ENCODE results near the gene LHCGR. TPM values are rescaled to one million over a fixed set of nuclear protein-coding genes. Genes with fewer than 3 reads are reported as not detected.
"Not testable (repeated sequence)": the region's sequence is repeated elsewhere in the genome, so short reads cannot be mapped to it uniquely, and the experiment has no call there.

The LHCGR gene
- total RNA-seq, 1 experiment from 2014 or later, result not detected

GRCh38 chr2:48711343-48711742 is 44.2 kb downstream of the LHCGR start:
- DNase-seq (ENCODE audit: low read depth), result peak; percentile 23

- DNase-seq (ENCODE audit: low read depth), result no peak
These were observed 46.2 kb downstream of the LHCGR start for GRCh38 chr2:48709096-48710034.

DNA sequence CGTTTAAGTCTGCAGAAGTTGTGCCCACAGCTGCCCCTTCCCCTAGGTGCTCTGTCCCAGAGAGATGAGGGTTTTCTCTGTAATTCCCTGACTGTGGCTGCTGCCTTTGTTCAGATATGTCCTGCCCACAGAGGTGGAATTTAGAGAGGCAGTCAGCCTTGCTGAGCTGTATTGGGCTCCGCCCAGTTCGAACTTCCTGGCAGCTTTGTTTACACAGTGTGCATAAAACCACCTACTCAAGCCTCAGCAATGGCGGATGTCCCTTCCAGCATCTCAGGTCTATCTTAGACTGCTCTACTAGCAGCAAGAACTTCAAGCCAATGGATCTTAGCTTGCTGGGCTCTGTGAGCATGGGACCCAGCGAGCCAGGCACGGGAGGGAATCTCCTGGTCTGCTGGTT is 48.1 kb downstream of the LHCGR start:
- DNase-seq (ENCODE audit: low read depth), result peak; percentile 68

DNA sequence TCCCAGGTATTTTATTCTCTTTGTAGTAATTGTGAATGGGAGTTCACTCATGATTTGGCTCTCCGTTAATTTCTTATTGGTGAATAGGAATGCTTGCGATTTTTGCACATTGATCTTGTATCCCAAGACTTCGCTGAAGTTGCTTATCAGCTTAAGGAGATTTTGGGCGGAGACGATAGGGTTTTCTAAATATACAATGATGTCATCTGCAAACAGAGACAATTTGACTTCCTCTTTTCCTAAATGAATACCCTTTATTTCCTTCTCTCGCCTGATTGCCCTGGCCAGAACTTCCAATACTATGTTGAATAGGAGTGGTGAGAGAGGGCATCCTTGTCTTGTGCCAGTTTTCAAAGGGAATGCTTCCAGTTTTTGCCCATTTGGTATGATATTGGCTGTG is 51.9 kb downstream of the LHCGR start:
- DNase-seq (ENCODE audit: low read depth), result not testable (repeated sequence)

- DNase-seq (ENCODE audit: low read depth), result peak; percentile 79
These were observed 56.1 kb downstream of the LHCGR start for GRCh38 chr2:48699348-48699930.

GRCh38 chr2:48696881-48697280 is 58.6 kb downstream of the LHCGR start:
- no peak for DNase-seq (ENCODE audit: low read depth)

DNA sequence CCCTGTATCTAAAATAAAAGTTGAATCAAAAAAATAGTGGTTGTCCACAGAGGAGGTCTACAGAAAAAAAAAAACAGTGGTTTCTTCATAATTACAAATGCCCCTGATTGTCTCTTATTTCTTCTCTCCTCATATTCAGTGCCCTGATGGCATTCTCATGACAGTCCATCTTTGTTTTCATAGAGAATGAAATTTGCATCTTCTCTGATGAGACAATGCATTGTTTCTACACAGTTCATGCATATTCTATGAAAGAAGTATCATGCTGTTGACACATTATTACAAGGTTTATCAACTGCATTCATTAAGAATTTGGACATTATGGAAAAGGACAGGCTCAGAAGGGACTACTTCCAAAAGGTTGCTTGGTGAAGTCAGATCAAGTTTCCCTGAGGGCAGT is 59.5 kb downstream of the LHCGR start:
- no peak for DNase-seq (ENCODE audit: low read depth)

- DNase-seq (ENCODE audit: low read depth), result peak; percentile 68
These were observed 61.4 kb downstream of the LHCGR start for GRCh38 chr2:48694149-48694548.

DNA sequence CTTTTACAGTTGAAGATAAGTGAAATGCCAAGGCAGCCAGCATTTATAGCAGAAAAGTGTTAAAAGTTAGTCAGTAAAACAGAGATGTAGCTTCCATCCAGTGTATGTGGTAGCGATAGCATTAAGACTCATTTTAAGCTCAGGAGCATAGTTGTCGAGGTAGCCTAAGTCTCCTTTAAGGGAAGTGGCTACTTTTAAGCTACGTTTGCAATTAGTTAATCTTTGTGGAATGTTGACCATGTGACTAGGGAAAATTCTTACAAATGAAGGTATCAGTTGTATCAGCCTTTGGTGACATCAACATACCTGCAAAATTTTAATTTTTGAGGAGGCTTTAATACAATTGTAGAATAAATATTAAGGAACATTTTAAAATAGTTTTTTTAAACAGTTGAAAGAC is 61.9 kb downstream of the LHCGR start:
- DNase-seq (ENCODE audit: low read depth), result peak; percentile 66

- DNase-seq (ENCODE audit: low read depth), result peak; percentile 34
These were observed 62.5 kb downstream of the LHCGR start for GRCh38 chr2:48693066-48693465.

DNA sequence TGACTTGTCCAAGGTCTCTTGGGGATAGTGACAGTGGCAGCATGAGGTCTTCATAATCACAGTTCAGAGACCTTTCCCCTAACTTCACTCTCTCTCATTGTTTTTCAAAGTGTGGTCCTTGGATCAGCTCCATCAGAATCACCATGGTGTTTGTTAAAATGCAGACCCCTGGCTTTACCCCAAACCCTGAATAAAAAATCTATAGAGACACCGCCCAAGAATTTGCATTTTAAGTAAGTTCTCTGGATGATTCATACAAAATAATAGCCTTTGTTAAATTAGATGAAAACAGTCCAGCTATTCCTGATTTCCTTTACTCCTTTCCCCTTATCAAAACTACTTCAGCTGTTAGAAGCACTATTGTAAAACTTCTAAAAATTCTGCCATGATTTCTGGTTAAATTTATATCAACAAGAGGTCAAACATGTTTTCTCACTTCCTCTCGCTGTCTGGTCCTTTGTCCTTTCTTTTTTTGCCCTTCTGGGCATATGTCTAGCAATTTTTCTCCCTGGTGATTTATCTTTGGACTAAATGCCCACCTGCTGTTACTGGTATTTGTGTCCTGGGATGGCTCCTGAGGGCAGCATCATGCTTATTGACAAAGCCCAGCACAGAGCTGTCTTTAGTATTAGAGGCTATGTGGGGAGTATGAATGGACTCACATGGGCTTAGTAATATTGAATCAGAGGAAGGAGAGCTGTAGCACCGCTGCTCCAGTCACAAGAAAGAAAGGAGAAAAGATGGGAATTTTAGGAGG is 63.4 kb downstream of the LHCGR start:
- DNase-seq (ENCODE audit: low read depth), result no peak

DNA sequence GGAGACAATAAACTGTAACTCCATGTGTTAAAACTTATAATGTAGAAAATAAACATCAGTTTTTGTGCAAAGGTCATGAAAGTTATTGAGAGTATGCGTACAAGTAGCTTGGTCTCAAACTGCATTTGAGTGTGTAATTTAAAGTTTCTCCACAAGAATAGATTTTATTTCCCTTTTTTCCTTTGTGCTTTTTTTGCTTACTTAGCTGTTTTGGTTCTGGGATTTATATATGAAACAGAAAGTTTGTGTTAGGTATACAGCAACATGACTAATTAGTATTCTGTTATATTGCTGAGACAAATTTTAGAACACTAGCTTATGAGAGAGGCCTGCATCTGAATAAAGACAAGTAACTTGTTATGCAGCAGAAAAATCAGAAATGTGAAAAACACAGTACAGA is 70.4 kb downstream of the LHCGR start:
- DNase-seq (ENCODE audit: low read depth), result no peak

DNA sequence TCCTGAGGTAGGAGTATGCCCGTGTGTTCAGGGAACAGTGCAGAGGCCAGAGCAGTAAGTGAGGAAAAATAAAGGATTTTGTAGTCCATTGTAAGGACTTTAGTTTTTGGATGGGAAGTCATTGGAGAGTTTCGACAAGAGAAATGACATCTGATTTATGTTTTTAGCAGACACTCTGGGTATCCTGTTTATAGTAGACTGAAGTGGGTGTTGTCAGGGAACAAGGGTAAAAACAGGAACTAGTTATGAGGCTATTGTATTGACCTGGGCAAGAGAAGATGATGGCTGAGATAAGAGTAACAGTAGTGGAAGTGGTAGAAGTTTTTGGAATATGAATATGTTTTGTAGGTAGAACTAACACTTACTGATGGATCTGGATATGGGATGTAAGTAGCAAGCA is 78.1 kb downstream of the LHCGR start:
- DNase-seq (ENCODE audit: low read depth), result no peak

DNA sequence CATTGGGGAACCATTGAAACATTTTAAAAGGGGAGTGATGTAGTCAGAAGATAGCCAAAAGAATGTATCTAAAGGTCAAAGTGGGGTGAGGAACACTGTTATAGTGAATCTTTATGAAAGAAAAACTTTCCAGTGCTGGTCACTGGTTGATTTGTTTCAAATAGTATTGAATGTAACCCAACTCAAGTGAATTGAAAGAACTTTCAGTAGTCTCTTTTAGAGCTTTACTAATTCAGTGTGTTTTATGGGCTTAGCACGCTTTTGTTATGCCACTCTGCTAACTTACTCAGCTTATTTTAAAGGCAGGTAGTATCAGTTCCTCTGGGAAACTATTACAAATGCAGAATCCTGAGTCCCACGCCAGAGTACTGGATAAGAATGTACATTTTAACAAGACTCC is 80.6 kb downstream of the LHCGR start:
- DNase-seq (ENCODE audit: low read depth), result no peak

DNA sequence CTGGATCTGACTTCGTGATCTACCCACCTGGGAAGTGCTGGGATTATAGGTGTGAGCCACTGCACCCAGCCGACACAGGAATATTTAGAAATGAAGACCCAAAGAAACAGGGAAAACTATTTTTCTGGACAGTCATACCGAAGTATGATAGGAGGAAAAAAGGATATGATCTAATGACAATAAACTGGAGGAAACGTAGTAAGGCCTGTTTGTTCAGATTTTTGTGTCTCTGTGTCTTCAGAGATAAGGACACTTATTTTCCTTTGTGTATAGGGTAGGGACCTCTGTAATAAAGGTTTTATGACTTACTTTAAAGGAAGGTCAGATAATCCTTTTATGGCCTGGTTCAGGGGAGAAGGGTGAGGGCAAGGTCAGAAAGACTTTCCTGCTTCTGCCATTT is 81.9 kb downstream of the LHCGR start:
- DNase-seq (ENCODE audit: low read depth), result no peak

DNA sequence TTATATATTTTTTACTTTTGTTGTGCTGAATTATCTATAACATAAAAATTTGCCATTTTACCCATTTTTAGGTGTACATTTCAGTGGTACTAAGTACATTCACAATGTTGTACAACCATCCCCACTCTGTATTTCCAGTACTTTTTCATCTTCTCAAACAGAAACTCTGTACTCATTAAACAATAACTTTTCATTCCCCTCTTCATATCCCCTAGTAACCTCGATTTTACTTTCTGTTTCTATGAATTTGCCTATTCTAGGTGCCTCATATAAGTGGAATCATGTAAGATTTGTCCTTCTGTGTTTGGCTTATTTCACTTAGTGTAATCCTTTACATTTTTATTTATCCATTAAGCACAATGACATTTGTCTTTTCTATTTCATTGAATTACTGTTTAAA is 86.5 kb downstream of the LHCGR start:
- DNase-seq (ENCODE audit: low read depth), result no peak

DNA sequence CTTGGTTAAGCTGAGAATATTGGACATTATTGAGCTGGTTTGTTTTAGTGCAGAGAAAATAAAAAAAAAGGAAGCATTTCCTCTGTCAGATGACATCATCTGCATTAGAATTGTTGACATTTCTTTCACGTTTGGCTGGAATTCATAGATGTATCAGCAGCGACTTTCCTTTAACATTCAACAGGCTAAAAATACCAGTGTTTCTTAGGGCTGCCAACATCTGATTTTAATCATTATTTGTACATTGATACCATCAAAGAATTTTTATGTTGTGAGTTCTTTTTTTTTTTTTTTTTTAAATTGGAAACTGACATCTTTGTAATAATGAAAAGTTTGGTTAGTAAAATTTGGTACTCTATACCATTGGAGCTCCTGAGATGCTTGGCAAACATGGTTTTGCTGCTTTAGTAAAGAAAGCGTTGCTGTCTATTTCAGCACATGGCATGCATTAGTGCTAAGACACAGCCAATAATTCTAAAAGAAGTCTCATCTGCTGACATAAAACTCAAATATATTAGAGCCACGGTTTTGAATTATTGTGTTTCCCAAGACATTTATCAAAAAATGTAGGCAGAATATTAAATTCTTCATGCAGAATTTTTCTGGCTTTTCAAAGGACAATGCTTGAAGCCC is 104.2 kb downstream of the LHCGR start:
- DNase-seq (ENCODE audit: low read depth), result peak; percentile 20

DNA sequence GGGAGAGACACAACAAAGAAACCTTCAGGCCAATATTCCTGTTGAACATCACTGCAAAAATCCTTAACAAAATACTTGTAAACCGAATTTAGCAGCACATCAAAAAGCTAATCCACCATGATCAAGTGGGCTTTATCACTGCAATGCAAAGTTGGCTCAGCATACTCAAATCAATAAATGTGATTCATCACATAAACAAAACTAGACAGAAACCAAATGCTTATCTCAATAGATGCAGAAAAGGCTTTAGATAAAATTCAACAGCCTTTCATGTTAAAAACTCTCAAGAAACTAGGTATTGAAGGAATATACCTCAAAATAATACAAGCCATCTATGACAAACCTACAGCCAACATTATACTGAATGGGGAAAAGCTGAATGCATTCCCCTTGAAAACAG is 117.3 kb downstream of the LHCGR start:
- no peak for DNase-seq (ENCODE audit: low read depth)
